ENCODE measurements around the gene TAS2R60. TPM values are rescaled to one million over a fixed set of nuclear protein-coding genes. Genes with fewer than 3 reads are reported as not detected.

TAS2R60 gene
- total RNA-seq, 2 experiments from 2014 or later, result not detected

Other genes starting within 250 kb of the TAS2R60 start
- not detected for gene TAS2R40, start 221.4 kb upstream of the TAS2R60 start, total RNA-seq
- 100 to 1,000 TPM; 176 to 219 TPM for gene GSTK1, start 180.0 kb upstream of the TAS2R60 start, total RNA-seq
- gene TMEM139, start 158.5 kb upstream of the TAS2R60 start, total RNA-seq, result 1 to 10 TPM; 1.2 to 2.3 TPM
- gene CASP2, start 155.1 kb upstream of the TAS2R60 start, total RNA-seq, result 100 to 1,000 TPM in 1 of 2 experiments, 10 to 100 TPM in 1; 91.1 to 106 TPM
- gene CLCN1, start 127.3 kb upstream of the TAS2R60 start, total RNA-seq, result under 1 TPM; 0.07 to 0.09 TPM
- gene FAM131B, start 80.7 kb upstream of the TAS2R60 start, total RNA-seq, result 1 to 10 TPM; 1.7 to 1.8 TPM
- gene ZYX, start 62.1 kb upstream of the TAS2R60 start, total RNA-seq, result 100 to 1,000 TPM; 103 to 148 TPM
- 1 to 10 TPM; 2.4 to 2.8 TPM for gene EPHA1, start 34.6 kb upstream of the TAS2R60 start, total RNA-seq
- gene TAS2R41, start 34.4 kb downstream of the TAS2R60 start, total RNA-seq, result not detected
- 1 to 10 TPM in 1 of 2 experiments, not detected in 1; 1.4 TPM for gene CTAGE15, start 128.3 kb downstream of the TAS2R60 start, total RNA-seq
- gene TCAF2, start 177.5 kb downstream of the TAS2R60 start, total RNA-seq, result 10 to 100 TPM; 47.6 to 50.6 TPM

All from activated CD4-positive, alpha-beta T cell treated with anti-CD3 and anti-CD28 coated beads for 36 hours (primary cell).